H1 (cell line): ENCODE data around the gene STAT1.

Source experiments
- CHD1 ChIP-seq: IDR thresholded peaks from 2 replicates; pipeline ENCODE4 v1.6.1; 2012; ENCODE audit warnings: low read depth, low read length, improper control_type of control experiment
- MAFK ChIP-seq: IDR thresholded peaks from 2 replicates; pipeline ENCODE4 v1.6.1; 2012; ENCODE audit warnings: low read depth, mild to moderate bottlenecking, improper control_type of control experiment, low read length
- NRF1 ChIP-seq: IDR thresholded peaks from 2 replicates; pipeline ENCODE4 v1.6.1; 2011; ENCODE audit warnings: mild to moderate bottlenecking, low read depth, low read length, improper control_type of control experiment
- RNF2 ChIP-seq: fragments of 200-900, 300-1000 bp; sonication (generic); IDR thresholded peaks from 2 replicates; pipeline ENCODE4 v1.7.1; 2016; ENCODE audit warnings: borderline replicate concordance, low read depth, mild to moderate bottlenecking, antibody characterized with exemption, low read length; ENCODE audit not compliant: poor library complexity, severe bottlenecking; ENCODE audit errors: missing control alignments
- YY1 ChIP-seq: IDR thresholded peaks from 2 replicates; pipeline ENCODE4 v1.6.1; 2011; ENCODE audit warnings: low read depth, mild to moderate bottlenecking, low read length
- TF ChIP-seq, protein P1 (sequence below): IDR thresholded peaks from 2 replicates; pipeline ENCODE4 v1.6.1; 2012; ENCODE audit warnings: inconsistent platforms
- TF ChIP-seq, protein P2 (sequence below), 3 experiments: IDR thresholded peaks; 1 replicate in 2 of 3; 2 replicates in 1 of 3; pipeline versions ENCODE4 v1.5.1 to v1.6.1; 2011; ENCODE audit warnings: low read length in 3 of 3, mild to moderate bottlenecking in 3 of 3, inconsistent platforms in 2 of 3, low read depth in 1 of 3, moderate library complexity in 1 of 3; ENCODE audit not compliant: insufficient read depth in 1 of 3; ENCODE audit errors: control extremely low read depth in 1 of 3

DNA sequence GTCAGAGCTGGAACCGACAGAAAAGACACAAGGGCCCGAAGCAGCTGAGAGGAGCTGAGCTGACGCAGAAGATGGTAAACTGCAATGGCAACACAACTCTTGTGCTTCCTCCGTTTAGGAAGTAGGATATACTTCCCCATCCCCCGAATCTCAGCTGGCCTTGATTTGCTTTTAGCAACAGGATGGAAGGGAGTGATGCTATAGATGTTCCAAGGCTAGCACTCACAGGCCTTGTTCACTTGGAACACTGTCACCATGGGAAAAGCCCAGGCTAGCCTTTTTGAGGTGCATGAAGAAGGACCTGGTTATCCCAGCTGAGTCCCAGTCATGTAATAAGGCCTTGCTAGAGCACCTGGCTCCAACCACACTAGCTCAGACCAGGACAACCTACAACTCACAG is 26.0 kb downstream of the STAT1 start:
- TF ChIP-seq RNF2: no peak
- TF ChIP-seq, protein P1, sequence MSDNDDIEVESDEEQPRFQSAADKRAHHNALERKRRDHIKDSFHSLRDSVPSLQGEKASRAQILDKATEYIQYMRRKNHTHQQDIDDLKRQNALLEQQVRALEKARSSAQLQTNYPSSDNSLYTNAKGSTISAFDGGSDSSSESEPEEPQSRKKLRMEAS: no peak
- no peak for TF ChIP-seq NRF1
- TF ChIP-seq MAFK: no peak
- TF ChIP-seq, protein P2, sequence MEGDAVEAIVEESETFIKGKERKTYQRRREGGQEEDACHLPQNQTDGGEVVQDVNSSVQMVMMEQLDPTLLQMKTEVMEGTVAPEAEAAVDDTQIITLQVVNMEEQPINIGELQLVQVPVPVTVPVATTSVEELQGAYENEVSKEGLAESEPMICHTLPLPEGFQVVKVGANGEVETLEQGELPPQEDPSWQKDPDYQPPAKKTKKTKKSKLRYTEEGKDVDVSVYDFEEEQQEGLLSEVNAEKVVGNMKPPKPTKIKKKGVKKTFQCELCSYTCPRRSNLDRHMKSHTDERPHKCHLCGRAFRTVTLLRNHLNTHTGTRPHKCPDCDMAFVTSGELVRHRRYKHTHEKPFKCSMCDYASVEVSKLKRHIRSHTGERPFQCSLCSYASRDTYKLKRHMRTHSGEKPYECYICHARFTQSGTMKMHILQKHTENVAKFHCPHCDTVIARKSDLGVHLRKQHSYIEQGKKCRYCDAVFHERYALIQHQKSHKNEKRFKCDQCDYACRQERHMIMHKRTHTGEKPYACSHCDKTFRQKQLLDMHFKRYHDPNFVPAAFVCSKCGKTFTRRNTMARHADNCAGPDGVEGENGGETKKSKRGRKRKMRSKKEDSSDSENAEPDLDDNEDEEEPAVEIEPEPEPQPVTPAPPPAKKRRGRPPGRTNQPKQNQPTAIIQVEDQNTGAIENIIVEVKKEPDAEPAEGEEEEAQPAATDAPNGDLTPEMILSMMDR (IDR thresholded peaks at IDR 0.05; ENCODE audit: control extremely low read depth in 1 of 3, insufficient read depth in 1 of 3, low read depth in 1 of 3, low read length in 3 of 3): no peak
- TF ChIP-seq YY1: no peak
- TF ChIP-seq CHD1: no peak
